ENCODE results near the gene DLL3. TPM values are rescaled to one million over a fixed set of nuclear protein-coding genes. Genes with fewer than 3 reads are reported as not detected.
"Not testable (repeated sequence)": the region's sequence is repeated elsewhere in the genome, so short reads cannot be mapped to it uniquely, and the experiment has no call there.

Gene DLL3, protein sequence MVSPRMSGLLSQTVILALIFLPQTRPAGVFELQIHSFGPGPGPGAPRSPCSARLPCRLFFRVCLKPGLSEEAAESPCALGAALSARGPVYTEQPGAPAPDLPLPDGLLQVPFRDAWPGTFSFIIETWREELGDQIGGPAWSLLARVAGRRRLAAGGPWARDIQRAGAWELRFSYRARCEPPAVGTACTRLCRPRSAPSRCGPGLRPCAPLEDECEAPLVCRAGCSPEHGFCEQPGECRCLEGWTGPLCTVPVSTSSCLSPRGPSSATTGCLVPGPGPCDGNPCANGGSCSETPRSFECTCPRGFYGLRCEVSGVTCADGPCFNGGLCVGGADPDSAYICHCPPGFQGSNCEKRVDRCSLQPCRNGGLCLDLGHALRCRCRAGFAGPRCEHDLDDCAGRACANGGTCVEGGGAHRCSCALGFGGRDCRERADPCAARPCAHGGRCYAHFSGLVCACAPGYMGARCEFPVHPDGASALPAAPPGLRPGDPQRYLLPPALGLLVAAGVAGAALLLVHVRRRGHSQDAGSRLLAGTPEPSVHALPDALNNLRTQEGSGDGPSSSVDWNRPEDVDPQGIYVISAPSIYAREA
- total RNA-seq, result 0.27 and 0.51 TPM in 2 replicates

DNA sequence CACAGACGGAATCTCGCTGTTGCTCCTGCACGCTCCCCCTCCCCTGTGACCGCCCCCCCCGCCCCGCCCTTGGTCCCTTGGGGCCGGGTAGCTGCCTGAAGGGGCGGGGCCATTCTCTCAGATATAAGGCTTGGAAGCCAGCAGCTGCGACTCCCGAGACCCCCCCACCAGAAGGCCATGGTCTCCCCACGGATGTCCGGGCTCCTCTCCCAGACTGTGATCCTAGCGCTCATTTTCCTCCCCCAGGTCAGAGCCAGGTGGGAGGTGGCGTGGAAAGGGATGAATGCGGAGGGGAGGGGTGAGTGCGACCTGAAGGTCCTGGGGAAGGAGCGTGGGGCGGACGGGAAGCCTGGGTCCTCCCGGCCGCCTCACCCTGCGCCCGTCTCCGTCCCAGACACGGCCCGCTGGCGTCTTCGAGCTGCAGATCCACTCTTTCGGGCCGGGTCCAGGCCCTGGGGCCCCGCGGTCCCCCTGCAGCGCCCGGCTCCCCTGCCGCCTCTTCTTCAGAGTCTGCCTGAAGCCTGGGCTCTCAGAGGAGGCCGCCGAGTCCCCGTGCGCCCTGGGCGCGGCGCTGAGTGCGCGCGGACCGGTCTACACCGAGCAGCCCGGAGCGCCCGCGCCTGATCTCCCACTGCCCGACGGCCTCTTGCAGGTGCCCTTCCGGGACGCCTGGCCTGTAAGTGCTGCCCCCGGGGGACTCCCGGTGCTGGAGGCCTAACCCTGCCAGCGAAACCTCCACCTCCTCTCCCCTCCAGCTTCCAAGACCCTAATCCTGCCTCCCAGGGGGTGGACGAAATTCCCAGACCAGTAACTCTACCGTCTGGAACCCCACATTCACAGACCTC is at the start of gene DLL3:
TSS of gene DLL3 (plus strand) at position 150 of the 845 bp plus-strand sequence. CDS start at position 178, 28 bp downstream.
- intact Hi-C loops (cut with micrococcal nuclease), result no loop called here

DNA sequence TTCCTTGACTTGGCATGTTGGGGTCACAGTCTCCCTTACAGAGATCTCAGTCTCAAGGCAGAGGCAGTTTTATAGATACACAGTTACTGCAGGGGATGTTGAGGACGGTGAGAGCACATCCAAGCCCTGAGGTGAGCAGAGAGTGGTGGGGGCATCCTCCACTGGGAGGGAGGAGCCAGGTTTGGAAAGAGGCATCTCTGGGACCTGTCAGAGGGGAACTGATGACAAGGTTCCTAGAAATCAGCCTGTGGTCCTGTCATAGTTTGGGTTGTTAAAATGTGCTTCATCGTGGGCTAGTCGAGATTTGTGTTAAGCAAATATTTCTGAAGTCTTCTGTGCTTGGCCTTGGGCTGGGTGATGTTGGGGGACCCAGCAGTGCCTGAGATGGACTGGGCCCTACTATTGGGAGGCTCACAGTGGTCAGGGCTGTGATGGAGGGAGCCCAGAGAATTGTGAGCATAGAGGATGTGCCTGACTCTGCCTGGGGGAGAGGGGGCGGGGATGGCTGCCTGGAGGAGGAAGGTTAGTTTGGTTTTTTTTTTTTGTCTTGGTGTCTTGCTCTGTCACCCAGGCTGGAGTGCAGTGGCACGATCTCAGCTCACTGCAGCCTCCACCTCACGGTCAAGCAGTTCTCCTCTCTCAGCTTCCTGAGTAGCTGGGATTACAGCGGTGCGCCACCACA is 49.5 kb upstream of the DLL3 start:
- intact Hi-C loops (cut with micrococcal nuclease), result loop anchor here (5.0 kb wide), 1 partner anchor 398 kb away; the partner anchor contains the start of gene FBL

DNA sequence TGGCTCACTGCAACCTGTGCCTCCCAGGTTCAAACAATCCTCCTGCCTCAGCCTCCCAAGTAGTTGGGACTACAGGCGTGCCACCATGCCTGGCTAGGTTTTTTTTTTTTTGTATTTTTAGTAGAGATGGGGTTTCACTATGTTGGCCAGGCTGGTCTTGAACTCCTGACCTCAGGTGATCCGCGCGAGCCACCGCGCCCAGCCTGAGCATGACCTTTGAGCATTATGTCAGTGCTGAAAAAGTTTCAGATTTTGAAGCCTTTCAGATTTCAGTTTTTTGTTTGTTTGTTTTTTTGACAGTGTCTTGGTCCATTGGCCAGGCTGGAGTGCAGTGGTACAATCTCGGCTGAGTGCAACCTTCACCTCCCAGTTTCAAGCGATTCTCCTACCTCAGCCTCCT is 47.5 kb upstream of the DLL3 start:
- intact Hi-C loops (cut with micrococcal nuclease), result not testable (repeated sequence)

DNA sequence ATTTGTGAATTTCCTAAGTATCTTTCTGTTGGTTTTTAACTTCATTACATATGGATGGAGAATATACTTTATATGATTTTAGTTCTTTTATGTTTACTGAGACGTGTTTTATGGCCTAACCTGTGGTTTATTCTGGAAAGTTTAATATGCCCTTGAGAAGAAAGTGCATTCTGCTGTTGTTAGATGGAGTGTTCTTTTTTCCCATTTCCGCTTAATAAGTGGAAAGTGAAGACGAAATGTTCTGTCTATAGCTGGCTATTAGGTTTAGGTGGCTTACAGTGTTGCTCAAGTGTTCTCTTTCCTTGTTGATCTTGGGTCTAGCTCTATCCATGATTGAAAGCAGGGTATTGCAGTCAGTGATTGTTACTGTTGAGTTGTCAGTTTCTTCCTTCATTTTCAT is 35.3 kb upstream of the DLL3 start:
- intact Hi-C loops (cut with micrococcal nuclease), result no loop called here

DNA sequence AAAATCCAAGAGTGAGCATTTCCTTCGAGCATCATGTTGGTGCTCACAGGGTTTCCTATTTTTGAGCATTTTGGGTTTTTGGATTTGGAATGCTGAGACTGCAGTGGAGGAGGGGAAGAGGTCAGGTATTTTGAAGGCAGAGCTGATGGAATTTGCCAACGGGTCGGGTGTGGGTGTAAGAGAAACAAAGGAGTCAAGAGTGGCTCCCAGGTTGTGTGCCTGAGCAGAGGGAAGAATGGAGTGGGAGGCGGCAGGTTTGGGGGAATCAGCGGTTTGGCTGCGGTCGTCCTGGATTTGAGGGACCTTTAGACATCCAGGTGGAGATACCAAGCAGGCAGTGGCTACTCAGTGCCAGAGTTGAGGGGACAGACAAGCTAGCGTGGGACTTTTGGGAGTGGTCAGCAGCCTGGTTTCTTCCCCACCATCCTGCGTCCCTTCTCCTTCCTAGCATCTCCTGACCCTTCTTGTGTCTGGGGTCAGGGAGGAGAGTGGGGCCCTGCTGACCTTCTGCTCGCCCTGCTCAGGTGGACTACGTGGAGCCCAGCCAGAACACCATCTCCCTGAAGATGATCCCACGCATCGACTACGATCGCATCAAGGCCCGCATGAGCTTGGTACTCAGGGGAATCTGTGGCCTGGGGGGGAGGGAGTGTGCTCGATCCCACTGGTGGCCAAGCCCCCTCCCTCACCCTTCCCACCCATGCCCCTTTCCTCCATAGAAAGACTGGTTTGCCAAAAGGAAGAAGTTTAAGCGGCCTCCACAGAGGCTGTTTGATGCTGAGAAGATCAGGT is 32.6 kb upstream of the DLL3 start:
- intact Hi-C loops (cut with micrococcal nuclease), result no loop called here

DNA sequence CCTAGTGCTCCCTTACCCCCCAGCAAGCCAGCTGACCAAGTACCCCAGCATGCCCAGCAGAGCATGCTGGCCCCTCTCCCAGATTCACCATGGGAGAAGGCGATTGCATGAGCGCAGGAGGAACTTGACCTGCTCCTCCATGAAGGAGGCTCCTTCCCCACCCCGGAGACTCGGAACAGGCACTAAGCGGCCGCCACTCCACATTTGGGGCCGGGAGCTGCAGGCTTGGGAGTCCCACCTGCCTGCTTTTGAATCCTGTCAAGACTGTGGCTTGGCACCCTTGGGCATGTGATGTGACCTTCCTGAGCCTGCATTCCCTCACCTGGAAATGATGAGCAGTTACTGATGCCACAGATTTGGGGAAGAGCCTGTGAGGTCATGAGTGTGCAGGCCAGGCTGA is 30.8 kb upstream of the DLL3 start:
- intact Hi-C loops (cut with micrococcal nuclease), result no loop called here

DNA sequence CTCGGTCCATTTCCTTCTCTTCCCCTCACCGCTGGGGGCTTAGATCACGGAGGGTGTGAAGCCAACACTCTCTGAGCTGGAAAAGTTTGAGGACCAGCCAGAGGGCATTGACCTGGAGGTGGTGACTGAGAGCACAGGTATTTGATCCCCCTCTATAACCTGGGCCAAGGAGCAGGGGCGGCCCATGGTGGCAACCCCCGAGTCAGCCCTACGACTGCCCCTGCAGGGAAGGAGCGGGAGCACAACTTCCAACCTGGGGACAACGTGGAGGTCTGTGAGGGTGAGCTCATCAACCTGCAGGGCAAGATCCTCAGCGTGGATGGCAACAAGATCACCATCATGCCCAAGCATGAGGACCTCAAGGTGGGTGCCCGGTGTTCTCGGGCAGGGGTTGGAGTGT is 29.7 kb upstream of the DLL3 start:
- intact Hi-C loops (cut with micrococcal nuclease), result no loop called here

DNA sequence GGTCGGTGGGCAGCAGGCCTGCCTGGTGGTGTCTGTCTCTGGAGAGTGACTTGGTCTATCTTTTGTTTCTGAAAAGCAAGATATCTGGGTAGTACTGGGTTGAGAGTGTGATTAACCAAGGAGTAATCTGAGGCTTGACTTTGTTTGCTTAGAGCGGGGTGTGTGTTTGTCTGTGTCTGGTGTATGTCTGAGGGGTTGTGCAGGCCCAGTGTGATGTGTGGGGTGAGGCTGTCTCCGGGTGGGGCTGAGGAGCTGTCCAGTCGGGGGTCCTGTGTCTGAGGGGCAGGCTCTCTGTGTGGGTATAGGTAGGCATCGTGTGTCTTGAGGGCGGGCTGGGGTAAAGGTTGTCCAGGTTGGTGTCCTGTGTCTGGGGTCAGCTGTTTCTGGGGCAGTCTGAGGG is 29.2 kb upstream of the DLL3 start:
- intact Hi-C loops (cut with micrococcal nuclease), result no loop called here

DNA sequence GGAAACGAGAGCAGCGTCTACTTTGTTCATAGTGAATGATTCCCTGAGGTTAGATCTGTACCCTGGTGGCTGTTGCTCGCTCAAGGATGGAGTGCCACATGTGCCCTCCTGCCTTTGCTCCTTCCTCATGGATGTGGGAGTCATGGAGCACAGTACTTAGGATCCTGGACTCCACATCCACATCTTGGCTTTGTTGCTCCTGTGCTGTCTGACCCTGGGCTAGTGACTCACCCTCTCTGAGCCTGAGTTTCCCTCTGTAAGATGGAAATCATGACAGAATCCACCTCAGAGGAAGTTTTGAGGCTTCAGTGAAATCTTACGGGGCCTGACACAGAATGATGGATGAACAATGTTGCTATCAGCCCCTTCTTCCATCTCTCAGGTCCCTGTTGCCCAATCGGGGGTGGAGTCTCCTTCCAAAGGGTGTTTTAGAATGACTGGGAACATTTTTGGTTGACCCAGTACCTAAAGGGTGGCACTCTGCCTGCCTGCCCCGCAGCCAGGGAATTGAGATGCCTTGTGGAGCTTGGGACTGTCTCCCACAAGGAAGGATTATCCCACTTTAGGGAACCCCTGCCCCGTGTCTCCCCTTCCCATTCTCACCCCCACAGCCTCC is 27.9 kb upstream of the DLL3 start:
- intact Hi-C loops (cut with micrococcal nuclease), result no loop called here

DNA sequence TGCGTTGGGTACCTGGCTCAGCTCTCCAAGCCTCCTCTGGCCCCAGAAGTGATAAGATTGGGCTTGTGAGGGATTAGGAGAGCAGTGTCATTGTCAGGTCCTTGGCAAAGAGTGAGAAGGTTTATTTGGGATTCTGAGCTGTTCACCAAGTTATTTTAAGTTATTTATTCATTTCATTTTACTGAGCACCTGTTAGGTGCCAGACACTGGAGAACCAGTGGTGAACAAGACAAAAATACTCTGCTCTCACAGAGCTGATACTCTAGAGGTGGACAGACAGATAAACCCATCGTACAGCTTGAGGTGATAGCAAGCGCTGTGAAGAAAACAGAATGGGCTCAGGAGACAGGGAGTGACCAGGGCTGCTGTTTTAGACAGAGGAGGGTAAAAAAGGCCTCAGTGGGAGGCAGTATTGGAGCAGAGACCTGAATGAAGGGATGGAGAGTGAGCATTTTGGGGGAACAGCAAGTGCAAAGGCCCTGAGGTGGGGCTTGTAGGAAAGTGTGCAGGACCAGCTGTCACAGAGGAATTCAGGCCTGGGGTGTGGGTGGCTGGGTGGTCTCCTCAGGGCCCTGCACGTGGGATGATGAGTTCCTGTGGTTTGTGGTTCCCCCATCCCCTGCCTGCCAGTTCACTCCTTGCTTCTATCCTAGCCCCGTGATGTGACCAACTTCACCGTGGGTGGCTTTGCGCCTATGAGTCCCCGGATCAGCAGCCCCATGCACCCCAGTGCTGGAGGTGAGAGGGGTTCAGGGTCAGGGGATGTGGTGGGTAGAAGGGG is 26.8 kb upstream of the DLL3 start:
- intact Hi-C loops (cut with micrococcal nuclease), result no loop called here

DNA sequence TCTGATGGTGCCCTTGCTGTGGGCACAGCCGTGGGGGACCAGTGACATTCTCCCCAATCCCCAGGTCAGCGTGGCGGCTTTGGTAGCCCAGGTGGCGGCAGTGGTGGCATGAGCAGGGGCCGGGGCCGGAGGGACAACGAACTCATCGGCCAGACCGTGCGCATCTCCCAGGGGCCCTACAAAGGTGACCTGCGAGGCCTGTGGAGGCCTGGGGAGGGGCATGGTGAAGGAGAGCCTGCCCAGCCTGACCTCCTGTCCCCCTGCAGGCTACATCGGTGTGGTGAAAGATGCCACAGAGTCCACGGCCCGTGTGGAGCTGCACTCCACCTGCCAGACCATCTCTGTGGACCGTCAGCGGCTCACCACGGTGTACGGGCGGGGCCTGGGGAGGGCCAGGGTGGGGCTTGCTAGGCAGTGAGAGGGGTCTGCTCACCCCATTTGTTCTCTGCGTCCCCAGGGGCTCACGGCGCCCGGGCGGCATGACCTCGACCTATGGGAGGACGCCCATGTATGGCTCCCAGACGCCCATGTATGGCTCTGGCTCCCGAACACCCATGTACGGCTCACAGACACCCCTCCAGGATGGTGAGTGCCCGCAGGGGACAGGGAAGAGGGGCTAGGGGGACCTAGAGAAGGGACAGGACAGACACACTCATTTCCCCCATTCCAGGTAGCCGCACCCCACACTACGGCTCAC is 25.9 kb upstream of the DLL3 start:
- intact Hi-C loops (cut with micrococcal nuclease), result no loop called here

DNA sequence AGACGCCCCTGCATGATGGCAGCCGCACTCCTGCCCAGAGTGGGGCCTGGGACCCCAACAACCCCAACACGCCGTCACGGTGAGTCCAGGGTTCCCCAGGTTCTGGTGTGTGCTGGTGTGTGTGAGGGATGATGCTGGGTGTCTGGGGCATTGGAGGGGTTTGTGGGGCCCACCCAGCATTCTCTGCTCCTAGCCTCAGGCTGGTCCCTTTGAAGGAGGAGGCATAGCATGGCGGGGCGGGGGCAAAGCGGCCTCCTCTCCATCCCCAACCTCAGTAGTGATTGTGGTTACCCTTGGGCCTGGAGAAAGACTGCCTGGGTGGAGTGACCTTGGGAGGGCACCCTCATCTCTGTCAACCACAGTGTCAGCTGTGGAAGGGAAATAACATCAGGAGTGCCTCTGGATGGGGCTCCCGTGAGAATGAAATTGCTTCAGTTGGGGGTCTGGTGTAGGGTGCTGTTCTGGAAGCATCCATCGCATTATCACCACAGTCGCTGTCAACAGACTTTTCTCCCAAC is 25.2 kb upstream of the DLL3 start:
- intact Hi-C loops (cut with micrococcal nuclease), result no loop called here

DNA sequence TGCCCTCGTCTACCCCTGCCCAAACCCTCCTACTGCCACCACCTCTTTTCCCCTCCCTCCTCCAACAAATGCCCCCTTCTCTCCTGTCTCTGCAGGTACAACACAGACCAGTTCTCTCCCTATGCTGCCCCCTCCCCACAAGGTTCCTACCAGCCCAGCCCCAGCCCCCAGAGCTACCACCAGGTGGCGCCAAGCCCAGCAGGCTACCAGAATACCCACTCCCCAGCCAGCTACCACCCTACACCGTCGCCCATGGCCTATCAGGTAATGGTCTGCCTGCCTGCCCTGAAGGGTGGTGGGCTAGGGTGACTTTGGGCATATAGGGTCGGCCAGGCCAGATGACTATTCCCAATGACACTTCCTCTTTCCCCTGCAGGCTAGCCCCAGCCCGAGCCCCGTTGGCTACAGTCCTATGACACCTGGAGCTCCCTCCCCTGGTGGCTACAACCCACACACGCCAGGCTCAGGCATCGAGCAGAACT is 24.6 kb upstream of the DLL3 start:
- intact Hi-C loops (cut with micrococcal nuclease), result loop anchor here (1.0 kb wide), 3 partner anchors 29 to 198 kb away; partner anchors contain the start of genes EID2B and SUPT5H

DNA sequence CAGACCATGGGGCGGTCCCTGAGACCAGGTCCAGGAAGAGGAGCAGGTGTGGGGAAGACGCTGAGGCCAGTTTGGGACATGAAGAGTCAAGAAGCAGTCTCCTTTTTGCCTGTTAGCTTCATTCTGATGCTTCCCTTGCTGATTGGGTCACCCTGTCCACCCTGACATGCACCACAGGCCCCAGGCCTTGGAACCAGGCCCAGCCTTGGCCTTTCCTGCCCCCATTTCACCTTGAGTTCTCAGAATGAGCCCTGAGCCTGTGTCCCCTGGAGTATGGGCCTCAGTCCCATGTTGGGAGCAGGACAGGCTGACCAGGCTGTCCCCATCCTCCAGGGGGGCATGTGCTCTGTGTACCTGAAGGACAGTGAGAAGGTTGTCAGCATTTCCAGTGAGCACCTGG is 23.0 kb upstream of the DLL3 start:
- intact Hi-C loops (cut with micrococcal nuclease), result no loop called here

DNA sequence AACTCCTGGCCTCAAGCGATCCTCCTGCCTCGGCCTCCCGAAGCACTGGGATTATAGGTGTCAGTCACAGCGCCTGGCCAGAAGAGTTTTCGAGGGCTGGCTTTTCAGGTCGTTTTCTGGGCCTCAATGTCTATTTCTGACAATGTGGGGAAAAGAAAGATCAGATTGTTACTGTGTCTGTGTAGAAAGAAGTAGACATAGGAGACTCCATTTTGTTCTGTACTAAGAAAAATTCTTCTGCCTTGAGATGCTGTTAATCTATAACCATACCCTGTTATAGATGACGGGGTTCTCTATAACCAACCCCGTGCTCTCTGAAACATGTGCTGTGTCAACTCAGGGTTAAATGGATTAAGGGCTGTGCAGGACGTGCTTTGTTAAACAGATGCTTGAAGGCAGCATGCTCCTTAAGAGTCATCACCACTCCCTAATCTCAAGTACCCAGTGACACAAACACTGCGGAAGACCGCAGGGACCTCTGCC is 19.4 kb upstream of the DLL3 start:
- intact Hi-C loops (cut with micrococcal nuclease), result not testable (repeated sequence)

DNA sequence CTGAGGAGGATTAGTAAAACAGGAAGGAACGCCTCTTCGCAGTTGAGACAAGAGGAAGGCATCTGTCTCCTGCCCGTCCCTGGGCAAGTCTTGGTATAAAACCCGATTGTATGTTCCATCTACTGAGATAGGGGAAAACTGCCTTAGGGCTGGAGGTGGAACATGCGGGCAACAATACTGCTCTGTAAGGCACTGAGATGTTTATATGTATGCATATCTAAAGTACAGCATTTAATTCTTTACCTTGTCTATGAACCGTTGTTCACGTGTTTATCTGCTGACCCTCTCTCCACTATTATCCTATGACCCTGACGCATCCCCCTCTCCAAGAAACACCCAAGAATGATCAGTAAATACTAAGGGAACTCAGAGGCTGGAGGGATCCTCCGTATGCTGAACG is 18.8 kb upstream of the DLL3 start:
- intact Hi-C loops (cut with micrococcal nuclease), result loop anchor here (1.0 to 2.0 kb wide), 8 partner anchors 21 to 354 kb away; partner anchors contain the start of genes DYRK1B, EID2, EID2B and MED29

DNA sequence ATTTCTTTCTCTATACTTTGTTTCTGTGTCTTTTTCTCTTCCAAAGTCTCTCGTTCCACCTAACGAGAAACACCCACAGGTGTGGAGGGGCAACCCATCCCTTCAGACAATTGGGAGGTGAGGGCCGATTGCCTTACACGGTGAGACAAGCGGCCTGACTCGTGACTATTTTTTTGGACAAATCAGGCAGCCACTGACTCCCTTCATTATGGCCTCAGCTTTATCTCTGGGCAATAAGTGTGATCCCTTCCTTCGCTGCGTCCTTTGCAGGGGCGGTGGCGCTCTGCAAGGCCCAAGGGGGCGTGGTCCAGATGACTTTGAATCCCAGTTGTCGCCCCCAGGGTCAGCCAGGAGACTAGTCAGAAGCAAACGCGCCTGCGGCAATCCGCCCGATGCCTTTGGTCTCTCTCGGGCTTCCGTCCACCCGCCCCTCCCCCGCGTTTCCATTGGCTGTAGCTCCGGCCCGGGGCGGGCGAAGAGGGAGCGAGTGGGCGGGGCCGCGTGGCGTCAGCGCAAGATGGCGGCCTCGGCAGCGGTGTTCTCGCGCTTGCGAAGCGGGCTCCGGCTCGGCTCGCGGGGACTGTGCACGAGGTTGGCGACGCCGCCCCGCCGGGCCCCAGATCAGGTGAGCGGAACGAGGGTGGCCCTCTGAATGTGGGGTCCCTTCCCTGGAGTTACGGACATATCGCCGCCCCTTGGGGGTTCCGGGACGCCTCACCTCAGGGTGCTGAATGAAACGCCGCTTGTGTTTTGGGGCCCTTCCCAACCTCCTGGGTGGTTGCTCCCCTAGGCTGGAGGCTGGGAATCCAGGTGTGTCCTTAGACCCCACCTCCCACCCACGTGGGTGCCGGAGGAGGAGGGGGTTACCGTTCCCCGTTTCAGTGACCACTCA is 18.2 kb upstream of the DLL3 start, which contains the start of gene TIMM50:
TSS of gene TIMM50 (plus strand) at position 502 of the 892 bp plus-strand sequence. CDS start at position 518, 16 bp downstream.
- intact Hi-C loops (cut with micrococcal nuclease), result loop anchor here (1.0 to 2.0 kb wide), 8 partner anchors 20 to 354 kb away; partner anchors contain the start of genes DYRK1B, EID2, EID2B and MED29
